IPS DF 4.7 (cell line): Measurements from ENCODE around the gene PSMB10.

Experiments used
- DNase-seq: peaks from one replicate; pipeline ENCODE4 v3.0.0-alpha.2; 2013; ENCODE audit warnings: low spot score; ENCODE audit errors: extremely low read depth

The PSMB10 gene

GRCh38 chr16:67893743-67894399 is 42.8 kb downstream of the PSMB10 start:
- no peak for DNase-seq

- DNase-seq, result peak; percentile 82
Measured at GRCh38 chr16:67892899-67893742, 43.5 kb downstream of the PSMB10 start, which contains the start of gene PSKH1. Gene PSKH1, plus strand, starts transcription at chr16:67893254. Its CDS starts 15,496 bp downstream, at chr16:67908750.

- no peak for DNase-seq
Measured at GRCh38 chr16:67892375-67892774, 44.3 kb downstream of the PSMB10 start.

- DNase-seq, result no peak
Measured at GRCh38 chr16:67888331-67888730, 48.3 kb downstream of the PSMB10 start.

GRCh38 chr16:67886387-67886786 is 50.3 kb downstream of the PSMB10 start:
- no peak for DNase-seq

GRCh38 chr16:67885976-67886375 is 50.7 kb downstream of the PSMB10 start:
- DNase-seq, result no peak

- DNase-seq, result no peak
Measured at GRCh38 chr16:67885545-67885944, 51.1 kb downstream of the PSMB10 start.

- peak; percentile 49 for DNase-seq
Measured at GRCh38 chr16:67884684-67885083, 52.0 kb downstream of the PSMB10 start, which contains the start of gene NRN1L. Gene NRN1L, plus strand, starts transcription at chr16:67884885. Its CDS starts 19 bp downstream, at chr16:67884904.
